HL-60/S4 treated with retinoic acid at 250 ng/mL for 4 days and 3 days (cell line): Measurements from ENCODE around the gene RASSF3.
"Not testable (repeated sequence)": the region's sequence is repeated elsewhere in the genome, so short reads cannot be mapped to it uniquely, and the experiment has no call there.

Source experiments
- in situ Hi-C: fragments of 300-500 bp; cut with MboI; formaldehyde crosslinking; loops from 2 replicates; pipeline ENCODE4 v1.7.0; 2022; ENCODE audit warnings: low sequenced_read_pairs

RASSF3 gene

GRCh38 chr12:64631197-64631596 lies 20.9 kb downstream of the RASSF3 start:
- in situ Hi-C loops: no loop called here

GRCh38 chr12:64633011-64633939 lies 23.0 kb downstream of the RASSF3 start:
- in situ Hi-C loops: no loop called here

- in situ Hi-C loops: no loop called here
Observed at GRCh38 chr12:64633940-64634337, 23.6 kb downstream of the RASSF3 start.

GRCh38 chr12:64634508-64635092 lies 24.3 kb downstream of the RASSF3 start:
- in situ Hi-C loops: no loop called here

GRCh38 chr12:64635356-64635998 lies 25.2 kb downstream of the RASSF3 start:
- in situ Hi-C loops: no loop called here

DNA sequence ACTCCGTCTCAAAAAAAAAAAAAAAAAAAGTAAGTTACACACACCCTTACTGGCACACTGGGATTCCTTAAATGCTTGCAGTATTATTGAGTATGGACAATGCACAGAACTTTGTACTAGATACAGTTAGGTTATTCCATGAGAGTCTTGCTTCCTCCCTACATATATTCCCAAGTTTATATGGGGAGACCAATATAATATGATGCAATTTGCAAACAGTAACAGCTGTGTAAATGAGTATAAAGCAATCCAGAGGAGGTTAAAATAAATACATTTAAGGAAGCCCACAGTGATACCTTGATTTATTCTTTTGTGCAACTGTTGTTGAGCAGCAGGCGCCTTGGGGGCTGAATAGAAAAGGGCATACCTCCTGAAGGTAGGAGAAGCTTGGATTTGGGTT lies 26.6 kb downstream of the RASSF3 start:
- in situ Hi-C loops: no loop called here

DNA sequence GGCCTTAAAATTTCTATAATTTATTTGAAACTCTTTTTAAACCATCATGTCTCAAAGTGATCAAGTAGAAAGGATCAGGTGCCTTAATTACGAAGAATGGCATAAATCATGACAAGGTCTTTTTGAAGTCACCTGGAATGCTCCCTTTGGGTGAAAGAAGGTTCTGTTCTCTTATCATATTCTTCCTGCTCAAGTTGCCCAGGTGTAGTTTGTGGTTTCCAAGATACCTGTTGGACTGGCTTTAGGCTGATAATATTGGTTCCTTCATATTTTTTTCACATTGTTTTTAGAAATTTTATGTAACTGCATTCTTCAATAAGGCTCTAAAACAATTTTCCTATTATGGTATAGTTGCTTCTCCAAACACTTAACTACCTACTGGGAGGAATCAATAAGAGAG lies 29.2 kb downstream of the RASSF3 start:
- in situ Hi-C loops: no loop called here

GRCh38 chr12:64646318-64646717 lies 36.0 kb downstream of the RASSF3 start:
- in situ Hi-C loops: no loop called here

DNA sequence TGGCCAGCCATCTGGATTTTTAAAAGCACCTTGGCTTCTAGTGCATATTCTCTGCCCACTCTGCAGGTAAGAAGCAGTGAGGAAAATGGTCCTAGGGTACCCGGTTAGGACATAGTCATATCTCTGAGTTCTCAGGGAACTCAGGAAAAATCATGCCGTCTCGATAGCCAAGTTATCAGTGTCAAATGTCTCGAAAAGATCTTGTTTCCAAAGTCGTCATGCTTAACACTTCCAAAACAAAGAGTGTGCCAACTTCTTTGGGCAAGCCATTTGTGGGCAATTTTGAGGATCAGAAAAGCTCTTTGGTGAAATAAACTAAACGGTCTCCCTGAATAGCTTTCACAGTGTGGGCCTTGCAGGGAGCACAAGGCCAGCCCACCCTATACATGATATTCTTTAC lies 39.2 kb downstream of the RASSF3 start:
- in situ Hi-C loops: no loop called here

DNA sequence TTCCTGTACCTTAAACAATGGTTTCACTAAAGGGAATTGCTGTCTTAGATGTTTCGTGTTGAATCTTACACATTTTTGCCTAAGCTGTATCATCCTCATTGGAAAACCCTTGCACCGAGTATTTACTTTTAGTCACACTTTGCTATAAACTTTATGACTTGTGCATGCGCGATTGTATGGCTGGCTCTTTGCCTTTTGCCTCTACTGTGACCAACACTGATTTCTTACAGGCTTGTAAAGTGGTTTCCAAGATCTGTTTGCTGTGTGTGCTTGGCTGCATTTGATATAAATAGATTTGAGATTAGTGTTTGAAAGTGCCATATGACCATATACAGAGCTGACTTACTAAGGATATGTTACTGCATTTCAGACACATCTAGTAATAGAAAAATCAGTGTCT lies 40.5 kb downstream of the RASSF3 start:
- in situ Hi-C loops: no loop called here

DNA sequence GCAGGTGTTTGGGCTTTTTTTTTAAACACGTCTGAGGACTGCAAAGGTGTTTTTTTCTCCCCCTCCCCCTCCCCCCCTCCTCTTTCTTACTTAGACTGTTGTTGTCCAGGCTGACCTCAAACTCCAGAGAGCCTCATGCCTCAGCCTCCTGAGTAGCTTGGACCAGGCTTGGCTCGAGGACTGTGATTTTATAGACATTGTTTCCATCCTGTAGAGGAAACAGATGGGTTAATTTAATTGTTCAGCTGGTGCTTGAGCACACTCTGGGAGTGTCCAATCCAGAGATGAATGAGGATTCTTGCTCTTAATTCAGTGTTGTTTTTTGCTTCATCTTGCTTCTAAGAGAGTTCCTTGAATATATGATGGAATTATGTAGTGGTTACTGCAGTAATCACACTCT lies 42.1 kb downstream of the RASSF3 start:
- in situ Hi-C loops: no loop called here

- in situ Hi-C loops: no loop called here
Observed at GRCh38 chr12:64653123-64653522, 42.8 kb downstream of the RASSF3 start.

GRCh38 chr12:64653907-64654306 lies 43.6 kb downstream of the RASSF3 start:
- in situ Hi-C loops: not testable (repeated sequence)

- in situ Hi-C loops: no loop called here
Observed at GRCh38 chr12:64655141-64655540, 44.8 kb downstream of the RASSF3 start.

DNA sequence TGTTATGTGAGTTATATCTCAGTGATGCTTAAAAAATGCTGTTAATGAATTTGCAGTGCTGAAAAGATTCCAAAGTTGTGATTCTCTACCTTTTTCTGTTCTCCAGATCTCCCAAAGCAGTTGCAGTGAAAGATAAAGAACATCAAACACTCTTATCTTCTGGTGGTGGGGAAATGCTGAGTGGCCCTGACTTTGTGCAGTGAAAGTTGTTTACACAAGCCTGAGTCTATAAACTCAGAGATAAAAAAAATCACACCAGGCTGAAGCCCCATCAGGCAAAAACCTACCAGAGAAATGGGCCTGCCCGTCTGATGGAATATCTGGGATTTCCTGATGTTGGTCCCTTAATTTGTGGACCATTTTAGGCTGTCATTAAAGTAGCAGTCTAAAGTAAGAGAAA lies 46.1 kb downstream of the RASSF3 start:
- in situ Hi-C loops: no loop called here

DNA sequence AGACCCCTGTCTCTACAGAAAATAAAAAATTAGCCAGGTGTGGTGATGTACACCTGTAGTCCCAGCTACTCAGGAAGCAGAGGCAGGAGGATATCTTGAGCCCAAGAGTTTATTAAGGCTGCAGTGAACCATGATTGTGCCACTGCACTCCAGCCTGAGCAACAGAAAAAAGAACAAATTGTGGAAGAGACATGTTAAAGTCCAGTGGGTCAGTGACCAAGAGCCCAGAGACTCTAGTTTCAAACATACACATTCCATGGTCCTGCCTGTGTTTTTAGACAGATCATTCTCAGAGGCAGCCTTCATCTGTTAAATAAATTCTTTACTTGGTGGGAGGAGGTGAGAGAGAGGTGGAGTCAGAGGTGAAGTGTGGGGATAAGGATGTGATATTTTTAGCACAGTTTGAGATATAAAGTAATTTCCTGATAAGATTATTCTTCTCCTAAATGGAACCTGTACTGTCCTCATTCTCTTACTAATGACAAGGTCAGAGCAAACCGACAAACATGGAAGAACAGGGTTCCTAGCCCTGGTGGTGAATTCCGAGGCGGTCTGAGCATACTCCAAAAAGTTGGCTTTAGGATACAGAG lies 48.7 kb downstream of the RASSF3 start:
- in situ Hi-C loops: no loop called here

- in situ Hi-C loops: no loop called here
Observed at GRCh38 chr12:64660237-64661018, 50.1 kb downstream of the RASSF3 start.

- in situ Hi-C loops: no loop called here
Observed at GRCh38 chr12:64663015-64663414, 52.7 kb downstream of the RASSF3 start.

DNA sequence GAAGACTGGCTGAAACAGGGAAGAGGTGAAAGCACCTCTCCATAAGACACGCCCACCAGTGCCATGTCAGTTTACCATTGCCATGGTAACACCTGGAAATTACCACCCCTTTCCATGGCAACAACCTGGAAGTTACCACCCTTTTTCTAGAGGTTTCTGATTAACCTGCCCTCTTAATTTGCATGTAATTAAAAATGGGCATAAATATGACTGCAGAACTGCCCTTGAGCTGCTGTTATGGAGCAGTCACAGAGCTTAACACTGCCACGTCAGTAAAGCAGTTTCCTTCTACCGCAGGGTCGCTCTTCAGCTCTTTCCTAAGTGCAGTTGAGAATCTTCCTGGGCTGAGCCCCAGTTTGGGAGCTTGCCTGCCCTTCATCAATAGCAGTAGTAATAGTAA lies 55.2 kb downstream of the RASSF3 start:
- in situ Hi-C loops: no loop called here

- in situ Hi-C loops: no loop called here
Observed at GRCh38 chr12:64666054-64666914, 56.0 kb downstream of the RASSF3 start.
